DND-41 (cell line): Measurements from ENCODE around the gene RAB33A.

ENCODE experiments used
- EZH2 ChIP-seq: IDR thresholded peaks from 3 replicates; pipeline ENCODE4 v1.6.1; 2012; ENCODE audit warnings: borderline replicate concordance, low read depth, mild to moderate bottlenecking, moderate library complexity, low read length, inconsistent platforms; ENCODE audit not compliant: severe bottlenecking
- TF ChIP-seq, protein P1 (sequence below): IDR thresholded peaks from 2 replicates; pipeline ENCODE4 v1.5.1; 2012; ENCODE audit warnings: borderline replicate concordance, low read length, moderate library complexity, mild to moderate bottlenecking; ENCODE audit not compliant: poor library complexity, severe bottlenecking; ENCODE audit errors: extremely low read depth

DNA sequence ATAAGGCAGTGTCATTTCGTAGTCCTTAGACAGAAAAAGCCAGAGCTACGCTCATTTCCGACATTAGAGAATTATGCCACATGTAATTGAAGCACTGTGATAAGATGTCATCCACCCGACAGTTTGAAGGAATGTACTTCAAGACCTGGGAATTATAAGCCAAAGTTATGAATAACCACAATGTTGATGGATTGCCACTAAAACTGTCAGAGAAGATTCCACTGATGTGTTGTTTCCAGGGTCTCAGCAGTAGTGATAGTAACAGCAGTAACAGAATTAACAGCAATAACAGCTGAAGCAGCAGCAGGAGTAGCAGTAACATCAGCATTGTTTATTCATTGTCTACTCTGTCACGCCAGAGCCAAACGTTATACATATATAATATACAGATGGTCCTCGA is 24.7 kb downstream of the RAB33A start:
- TF ChIP-seq, protein P1, sequence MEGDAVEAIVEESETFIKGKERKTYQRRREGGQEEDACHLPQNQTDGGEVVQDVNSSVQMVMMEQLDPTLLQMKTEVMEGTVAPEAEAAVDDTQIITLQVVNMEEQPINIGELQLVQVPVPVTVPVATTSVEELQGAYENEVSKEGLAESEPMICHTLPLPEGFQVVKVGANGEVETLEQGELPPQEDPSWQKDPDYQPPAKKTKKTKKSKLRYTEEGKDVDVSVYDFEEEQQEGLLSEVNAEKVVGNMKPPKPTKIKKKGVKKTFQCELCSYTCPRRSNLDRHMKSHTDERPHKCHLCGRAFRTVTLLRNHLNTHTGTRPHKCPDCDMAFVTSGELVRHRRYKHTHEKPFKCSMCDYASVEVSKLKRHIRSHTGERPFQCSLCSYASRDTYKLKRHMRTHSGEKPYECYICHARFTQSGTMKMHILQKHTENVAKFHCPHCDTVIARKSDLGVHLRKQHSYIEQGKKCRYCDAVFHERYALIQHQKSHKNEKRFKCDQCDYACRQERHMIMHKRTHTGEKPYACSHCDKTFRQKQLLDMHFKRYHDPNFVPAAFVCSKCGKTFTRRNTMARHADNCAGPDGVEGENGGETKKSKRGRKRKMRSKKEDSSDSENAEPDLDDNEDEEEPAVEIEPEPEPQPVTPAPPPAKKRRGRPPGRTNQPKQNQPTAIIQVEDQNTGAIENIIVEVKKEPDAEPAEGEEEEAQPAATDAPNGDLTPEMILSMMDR = no peak
- no peak for TF ChIP-seq EZH2
